Measurements from ENCODE around the gene TMUB1.

Gene TMUB1

GRCh38 chr7:151083071-151083823 lies at the start of gene TMUB1:
TSS of gene TMUB1 (minus strand) at chr7:151083493. CDS start at chr7:151082563, 930 bp downstream.
- peak; percentile 84 for DNase-seq

- no peak for DNase-seq
Measured at GRCh38 chr7:151132461-151133205, 49.3 kb upstream of the TMUB1 start.

GRCh38 chr7:151131592-151132293 lies 48.5 kb upstream of the TMUB1 start:
- no peak for DNase-seq

- no peak for DNase-seq
Measured at GRCh38 chr7:151131224-151131591, 47.9 kb upstream of the TMUB1 start.

- DNase-seq = no peak
Measured at GRCh38 chr7:151130741-151131157, 47.5 kb upstream of the TMUB1 start.

GRCh38 chr7:151129960-151130591 lies 46.8 kb upstream of the TMUB1 start:
- DNase-seq = no peak

GRCh38 chr7:151129117-151129959 lies 46.0 kb upstream of the TMUB1 start:
- DNase-seq = no peak

- no peak for DNase-seq
Measured at GRCh38 chr7:151128716-151129115, 45.4 kb upstream of the TMUB1 start.

GRCh38 chr7:151128144-151128543 lies 44.9 kb upstream of the TMUB1 start:
- no peak for DNase-seq

- no peak for DNase-seq
Measured at GRCh38 chr7:151126491-151127137, 43.3 kb upstream of the TMUB1 start.

GRCh38 chr7:151125846-151126481 lies 42.7 kb upstream of the TMUB1 start:
- no peak for DNase-seq

- DNase-seq = no peak
Measured at GRCh38 chr7:151125470-151125845, 42.2 kb upstream of the TMUB1 start.

- DNase-seq = no peak
Measured at GRCh38 chr7:151124899-151125399, 41.7 kb upstream of the TMUB1 start.

- no peak for DNase-seq
Measured at GRCh38 chr7:151124481-151124880, 41.2 kb upstream of the TMUB1 start.

- peak; percentile 83 for DNase-seq
Measured at GRCh38 chr7:151123822-151124464, 40.6 kb upstream of the TMUB1 start.

- DNase-seq = no peak
Measured at GRCh38 chr7:151123158-151123821, 40.0 kb upstream of the TMUB1 start.

- no peak for DNase-seq
Measured at GRCh38 chr7:151122796-151123157, 39.5 kb upstream of the TMUB1 start.

- no peak for DNase-seq
Measured at GRCh38 chr7:151122276-151122675, 39.0 kb upstream of the TMUB1 start.

GRCh38 chr7:151121380-151122170 lies 38.3 kb upstream of the TMUB1 start:
- DNase-seq = no peak
